HPDE6-E6E7 (cell line): Measurements from ENCODE around the gene RING1.
"Not testable (repeated sequence)": the region's sequence is repeated elsewhere in the genome, so short reads cannot be mapped to it uniquely, and the experiment has no call there.

Experiments
- DNase-seq: peaks from one replicate; pipeline ENCODE4 v3.0.0; 2011; ENCODE audit warnings: missing footprints; ENCODE audit errors: extremely low spot score

Gene RING1

DNA sequence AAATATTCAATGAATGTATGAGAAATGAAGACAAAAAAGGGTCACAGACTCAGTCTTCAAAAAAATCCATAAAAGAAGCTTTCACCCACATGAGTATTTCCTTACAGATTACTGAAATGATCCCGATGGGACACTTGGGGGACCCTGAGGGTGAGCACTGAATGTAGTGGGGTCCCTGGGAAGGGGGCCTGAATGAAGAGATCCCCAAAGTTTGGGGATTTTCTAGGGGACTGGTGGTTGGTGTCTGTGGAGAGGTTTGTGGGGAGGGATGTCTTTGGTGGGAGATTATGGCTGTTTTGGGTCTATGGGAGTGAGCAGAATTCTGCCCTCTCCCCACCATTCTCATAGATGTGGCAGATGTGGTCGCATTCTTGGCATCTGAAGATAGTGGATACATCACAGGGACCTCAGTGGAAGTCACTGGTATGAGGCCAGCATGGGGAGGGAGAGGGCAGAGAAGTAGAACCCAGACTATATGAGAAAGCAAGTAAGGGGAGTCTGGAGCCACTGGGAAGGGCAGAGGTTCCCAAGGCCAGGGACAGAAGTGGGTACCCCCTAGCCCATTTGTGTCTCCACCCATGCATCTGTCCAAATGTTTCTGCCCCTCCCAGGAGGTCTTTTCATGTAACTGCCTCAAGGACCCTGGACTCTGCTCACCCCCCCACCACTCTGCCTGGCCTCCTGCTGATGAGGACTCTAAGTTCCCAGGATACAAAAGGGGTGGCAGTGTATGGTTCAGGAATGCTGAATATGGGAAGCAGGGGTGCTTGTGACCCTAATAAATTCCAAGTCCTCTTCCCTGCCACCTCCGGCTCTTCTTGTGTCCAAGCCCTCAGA, 2.1 kb upstream of the RING1 start:
- DNase-seq = no peak

DNA sequence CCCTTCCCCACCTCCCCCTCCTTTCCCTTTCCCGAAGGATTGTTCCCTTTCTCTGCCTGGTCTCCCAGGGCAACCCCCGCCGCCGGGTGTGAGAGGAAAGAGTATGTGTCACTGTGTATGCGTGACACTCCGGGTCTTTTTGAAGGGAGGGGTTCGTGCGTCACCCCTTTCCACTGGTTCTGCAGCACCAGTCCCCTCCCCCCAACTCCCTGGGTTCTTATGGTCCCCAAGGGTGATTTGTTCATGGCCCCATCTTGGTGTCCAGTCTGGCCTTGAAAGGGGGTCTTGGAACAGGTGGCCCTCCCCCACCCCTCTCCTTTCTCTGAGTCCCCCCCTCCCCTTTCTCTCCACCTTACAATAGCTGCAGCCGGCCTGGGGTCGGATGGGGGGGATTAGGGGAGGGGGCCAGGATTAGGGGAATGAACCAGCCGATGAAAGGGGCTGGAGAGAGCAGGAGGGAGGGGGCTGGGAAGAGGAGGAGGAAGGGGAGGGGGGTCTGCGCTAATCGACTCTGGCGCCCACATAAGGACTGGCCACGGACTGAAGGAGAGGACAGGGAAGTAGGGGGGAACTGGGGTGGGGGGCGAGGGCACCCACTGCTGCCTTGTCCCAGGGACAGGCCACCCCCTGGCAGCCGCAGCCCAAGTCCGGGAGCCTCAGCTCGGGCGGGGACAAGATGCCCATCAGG, 1.3 kb upstream of the RING1 start:
- DNase-seq = no peak

DNA sequence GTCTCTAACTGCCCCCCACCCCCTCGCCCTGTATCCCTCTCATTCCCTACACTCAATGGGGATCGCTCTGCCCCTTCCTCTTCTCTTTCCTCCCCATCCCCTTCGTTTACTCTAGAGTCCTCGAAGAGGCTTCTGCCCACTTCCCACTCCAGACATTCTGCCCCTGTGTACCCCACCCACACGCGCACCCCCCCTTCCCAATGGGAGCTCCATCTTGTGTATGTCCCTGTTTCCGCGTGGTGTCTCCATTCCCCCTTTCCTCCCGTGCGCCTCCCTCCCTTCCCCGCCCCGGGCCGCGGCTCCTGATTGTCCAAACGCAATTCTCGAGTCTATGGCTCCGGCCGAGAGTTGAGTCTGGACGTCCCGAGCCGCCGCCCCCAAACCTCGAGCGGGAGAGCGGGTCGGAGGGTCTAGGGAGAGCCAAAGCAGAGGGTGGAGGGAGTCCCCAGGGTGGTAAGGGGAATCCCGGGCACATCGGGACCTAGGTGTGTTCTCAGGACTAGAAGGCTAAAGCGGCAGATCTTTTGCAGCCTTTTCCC, 679 bp upstream of the RING1 start:
- DNase-seq = no peak

DNA sequence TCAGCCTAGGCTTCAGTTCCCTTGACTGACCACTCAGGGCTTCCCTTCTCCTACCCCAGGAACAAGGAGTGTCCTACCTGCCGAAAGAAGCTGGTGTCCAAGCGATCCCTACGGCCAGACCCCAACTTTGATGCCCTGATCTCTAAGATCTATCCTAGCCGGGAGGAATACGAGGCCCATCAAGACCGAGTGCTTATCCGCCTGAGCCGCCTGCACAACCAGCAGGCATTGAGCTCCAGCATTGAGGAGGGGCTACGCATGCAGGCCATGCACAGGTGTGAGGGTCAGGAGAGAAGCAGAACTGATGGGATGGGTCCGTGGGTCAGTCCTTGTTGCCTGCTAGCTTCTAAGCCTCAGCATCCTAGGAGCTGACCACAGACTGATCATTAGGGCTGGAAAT, 1.6 kb downstream of the RING1 start:
- DNase-seq = no peak

DNA sequence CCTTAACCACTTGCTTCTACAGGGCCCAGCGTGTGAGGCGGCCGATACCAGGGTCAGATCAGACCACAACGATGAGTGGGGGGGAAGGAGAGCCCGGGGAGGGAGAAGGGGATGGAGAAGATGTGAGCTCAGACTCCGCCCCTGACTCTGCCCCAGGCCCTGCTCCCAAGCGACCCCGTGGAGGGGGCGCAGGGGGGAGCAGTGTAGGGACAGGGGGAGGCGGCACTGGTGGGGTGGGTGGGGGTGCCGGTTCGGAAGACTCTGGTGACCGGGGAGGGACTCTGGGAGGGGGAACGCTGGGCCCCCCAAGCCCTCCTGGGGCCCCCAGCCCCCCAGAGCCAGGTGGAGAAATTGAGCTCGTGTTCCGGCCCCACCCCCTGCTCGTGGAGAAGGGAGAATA, 2.8 kb downstream of the RING1 start:
- no peak for DNase-seq

DNA sequence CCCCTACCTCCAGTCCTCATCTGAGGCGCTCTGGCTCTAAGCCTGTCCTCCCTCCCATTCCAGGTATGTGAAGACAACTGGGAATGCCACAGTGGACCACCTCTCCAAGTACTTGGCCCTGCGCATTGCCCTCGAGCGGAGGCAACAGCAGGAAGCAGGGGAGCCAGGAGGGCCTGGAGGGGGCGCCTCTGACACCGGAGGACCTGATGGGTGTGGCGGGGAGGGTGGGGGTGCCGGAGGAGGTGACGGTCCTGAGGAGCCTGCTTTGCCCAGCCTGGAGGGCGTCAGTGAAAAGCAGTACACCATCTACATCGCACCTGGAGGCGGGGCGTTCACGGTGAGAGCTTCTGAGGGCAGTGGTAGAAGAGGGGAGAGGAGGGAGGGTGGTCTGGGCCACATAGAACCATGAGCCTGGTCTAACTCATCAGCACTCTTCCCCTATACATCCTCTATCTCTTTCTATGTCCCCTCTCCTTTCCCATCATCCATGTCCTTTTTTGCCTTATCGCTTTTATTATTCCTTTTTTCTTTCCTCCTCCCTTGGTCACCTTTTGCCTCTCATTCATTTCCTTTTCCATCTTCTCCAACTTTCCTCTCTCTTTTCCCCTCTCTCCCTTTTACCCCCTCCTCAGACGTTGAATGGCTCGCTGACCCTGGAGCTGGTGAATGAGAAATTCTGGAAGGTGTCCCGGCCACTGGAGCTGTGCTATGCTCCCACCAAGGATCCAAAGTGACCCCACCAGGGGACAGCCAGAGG, 3.5 kb downstream of the RING1 start:
- no peak for DNase-seq

DNA sequence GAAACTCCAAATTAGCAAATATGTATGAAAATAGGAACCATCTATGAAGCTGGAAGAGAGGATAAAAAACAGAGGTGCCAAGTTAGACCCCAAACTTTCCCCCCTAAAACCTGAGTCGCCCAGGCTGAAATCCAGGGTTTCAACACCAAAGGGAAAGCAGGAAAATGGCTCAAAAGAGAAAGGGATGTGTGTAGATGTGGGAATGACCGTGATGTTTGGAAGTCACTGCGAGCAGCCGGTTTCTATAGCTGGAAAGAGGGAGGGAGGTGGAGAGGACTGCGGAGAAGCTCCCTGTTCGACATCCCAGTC, 4.5 kb downstream of the RING1 start:
- no peak for DNase-seq

DNA sequence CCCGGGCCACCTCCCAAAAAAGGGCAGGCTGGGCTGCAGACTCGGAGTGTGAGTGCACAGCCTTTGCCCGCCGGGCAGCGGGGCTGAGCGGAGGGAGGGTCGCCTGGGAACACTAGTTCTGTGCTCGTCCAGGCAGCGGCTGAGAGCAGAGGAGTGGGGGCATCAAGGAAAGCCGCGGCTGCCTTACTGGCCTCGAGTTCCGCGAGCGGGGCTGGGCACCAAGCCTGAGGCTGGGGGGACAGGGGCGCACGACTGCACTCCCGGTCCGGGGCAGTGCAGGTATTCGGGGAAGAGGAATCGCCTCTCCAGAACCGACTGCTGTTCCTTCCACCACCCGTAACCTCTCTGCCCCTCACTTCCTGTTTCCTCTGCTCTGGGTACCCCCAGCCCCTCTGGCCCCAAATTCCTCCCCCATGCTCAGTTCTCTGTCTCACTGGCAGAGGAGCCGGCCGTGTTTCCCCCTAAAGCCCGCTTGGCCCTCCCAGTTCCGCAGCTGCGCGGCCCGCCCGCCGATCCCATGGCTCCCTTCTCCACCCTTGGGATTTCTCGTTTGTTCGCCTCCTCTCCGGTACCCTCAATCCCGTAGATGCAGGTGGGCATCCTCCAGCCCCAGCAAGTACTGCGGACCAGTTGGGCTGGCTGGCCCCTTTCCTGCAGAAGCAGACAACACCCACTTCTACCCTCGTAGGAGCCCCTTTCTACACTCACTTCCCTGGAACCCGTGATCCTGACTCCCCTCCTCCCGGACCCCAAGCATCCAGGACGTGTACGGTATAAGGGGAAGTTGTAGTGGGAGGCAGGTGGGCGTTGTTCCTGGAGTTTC, 5.1 kb downstream of the RING1 start:
- DNase-seq = peak; percentile 38

DNA sequence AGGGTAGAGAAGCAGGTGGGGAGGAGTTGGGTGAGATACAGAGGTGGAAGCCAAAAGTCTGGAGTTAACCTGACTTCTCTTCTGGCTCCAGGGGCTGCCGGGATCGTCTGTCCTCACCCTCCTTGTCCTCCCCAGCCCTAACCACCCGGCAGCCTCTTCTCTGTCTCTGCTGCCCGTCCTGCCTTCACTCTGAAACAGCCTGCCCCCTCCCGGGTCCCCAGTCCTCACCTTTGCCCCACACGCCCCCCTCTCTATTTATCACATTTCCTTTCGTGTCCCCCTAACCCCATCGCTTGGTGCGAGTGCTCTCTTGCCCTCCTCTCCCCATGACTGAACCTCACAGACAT, 5.7 kb downstream of the RING1 start:
- DNase-seq = no peak

DNA sequence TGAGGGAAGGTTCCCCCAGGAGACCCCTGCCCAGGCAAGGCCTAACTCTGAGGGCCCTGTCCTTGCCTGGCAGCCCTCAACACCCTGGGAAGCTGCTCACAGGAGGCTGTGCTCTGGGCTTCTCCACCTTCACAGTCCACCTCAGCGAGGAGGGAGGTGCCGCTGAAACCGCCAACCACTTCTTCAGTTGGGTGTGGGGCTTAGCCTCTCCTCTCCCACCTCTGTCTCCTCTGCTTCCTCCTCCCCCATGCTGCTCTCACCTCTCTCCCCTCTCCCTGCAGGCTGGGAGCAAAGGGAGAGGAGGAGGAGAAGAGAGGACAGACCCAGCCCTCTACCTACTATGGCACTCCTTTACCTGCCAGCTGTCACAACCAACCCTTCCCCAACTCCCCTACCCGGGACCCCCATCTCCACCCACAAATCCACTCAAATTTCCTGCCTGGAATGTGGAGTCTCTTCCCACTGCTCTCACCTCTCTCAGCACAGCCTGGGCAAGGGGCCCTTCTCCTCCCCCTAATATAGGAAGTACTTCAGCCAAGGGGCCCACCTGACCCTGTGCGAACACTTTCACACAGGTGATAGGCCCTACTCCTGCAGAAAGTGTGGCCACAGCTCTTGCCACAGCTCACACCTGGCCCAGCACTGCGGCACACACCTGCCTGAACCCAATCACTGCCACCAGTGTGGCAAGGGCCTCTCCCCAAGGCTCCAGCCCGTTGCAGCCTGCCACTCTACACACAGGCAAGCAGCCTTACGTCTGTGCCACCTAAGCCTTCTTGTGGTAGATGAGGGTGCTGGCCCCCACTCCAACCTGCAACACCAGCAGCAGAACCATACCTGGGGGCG, 7.2 kb downstream of the RING1 start:
- DNase-seq = no peak

DNA sequence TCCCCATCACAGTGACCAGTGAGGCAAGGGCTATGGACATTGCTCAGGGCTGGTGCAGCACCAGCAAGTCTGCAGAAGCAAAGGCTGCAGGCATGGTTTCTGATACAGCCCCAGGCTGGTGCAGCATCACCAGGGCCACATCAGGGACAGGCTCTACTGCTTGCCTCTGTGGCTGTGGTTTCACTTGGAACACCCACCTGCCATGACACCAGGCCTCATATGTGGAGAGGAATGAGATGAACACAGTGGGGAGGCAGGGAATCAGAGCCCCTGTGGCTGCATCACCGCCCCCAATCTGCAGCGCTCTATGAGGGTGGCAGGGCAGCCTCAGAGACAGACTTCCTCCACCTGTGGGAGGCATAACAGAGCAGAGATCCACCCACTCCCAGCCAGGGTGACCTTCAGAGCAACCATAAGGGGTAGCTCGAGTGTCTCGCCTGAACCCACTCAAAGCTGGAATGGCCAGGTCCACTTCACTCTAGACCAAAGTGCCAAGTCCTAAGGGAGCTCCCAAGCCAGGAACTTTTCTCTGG, 7.9 kb downstream of the RING1 start:
- no peak for DNase-seq

DNA sequence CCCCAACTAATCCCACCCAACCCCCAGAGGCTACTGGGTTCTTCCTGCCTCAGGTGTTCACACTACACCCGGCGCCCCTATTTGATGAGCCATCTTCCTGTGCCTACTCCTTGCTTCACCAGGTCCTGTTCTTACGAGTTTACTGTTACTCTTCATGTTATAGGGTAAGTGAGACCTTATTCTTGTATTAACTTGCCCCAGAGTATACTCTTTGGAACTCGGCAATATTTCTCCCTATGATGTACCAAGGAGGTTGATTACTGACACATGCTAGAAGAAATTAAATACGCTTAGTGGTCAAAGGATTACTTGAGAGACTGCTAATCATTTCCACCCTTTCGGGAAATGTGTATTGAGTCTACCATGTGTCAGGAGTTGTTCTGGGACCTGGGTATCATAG, 8.9 kb downstream of the RING1 start:
- DNase-seq = peak; percentile 38

DNA sequence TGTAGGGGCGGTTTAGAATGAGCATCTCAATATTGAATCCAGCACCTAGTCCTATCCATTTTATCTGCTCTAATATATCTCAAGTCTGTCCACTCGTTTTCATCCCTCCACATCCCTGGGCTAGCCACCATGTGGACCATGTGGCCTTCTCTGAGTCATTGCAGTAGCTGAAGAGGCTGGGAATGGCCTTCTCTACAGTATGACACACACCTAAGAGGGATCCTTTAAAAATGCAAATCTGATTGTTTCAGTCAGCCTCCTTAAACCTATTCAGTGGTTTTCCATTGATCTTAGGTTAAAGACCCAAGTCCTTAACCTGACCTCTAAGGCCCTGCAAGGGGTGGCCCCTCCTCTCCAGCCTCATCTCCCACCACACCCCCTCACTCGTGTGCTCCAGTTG, 9.4 kb downstream of the RING1 start:
- DNase-seq = no peak

DNA sequence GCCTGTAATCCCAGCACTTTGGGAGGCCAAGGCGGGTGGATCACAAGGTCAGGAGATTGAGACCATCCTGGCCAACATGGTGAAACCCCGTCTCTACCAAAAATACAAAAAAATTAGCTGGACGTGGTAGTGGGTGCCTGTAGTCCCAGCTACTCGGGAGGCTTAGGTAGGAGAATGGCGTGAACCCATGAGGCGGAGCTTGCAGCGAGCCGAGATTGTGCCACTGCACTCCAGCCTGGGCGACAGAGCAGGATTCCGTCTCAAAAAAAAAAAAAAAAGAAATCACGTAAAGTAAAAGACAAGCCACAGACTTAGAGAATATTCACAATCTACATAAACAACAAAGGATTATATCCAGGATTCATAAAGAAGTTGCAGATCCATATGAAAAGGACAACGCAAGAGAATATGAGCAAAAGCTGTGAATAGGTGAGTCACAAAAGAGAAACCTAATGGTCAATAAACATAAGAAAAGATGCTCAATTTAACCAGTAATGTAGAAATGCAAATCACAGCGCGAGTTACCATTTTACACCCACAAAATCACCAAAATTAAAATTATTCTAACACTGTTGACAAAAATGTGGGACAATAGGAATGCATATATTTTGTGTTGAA, 18.3 kb downstream of the RING1 start:
- DNase-seq = not testable (repeated sequence)

DNA sequence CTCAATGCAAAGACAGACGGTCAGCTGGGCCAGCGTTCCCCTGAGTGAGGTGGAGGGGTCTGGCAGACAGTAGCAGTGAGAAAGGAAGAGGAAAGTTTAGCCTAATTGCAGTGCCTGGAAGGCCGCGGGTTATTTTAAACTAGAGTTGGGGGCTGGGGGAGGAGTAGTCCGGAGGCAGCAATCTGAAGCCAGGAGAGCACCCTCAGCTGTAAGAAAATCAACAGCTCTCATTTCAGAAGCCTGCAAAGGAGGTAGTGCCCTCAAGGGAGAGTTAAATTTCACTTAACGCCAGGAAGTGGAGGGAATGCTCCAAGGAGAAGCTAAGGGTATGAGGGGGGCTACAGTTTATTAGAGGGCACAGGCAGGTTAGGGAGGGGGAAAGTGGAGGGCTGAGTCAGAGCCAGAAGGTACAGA, 26.9 kb downstream of the RING1 start:
- no peak for DNase-seq

DNA sequence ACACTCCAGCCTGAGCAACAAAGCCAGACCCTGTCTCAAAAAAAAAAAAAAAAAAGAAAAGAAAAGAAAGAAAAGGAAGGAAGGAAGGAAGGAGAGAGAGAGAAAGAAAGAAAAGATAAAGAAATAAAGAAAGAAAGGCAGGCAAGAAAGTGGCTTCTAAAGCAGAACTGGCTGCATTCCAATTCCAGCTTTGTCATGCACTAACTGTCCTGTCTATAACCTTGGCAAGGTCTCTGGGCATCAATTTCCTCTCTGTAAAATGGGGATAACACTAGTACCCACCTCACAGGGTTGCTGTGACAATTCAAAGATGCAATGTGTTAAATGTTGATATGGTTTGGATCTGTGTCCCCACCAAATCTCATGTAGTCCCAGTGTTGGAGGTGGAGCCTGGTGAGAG, 28.0 kb downstream of the RING1 start:
- DNase-seq = no peak

DNA sequence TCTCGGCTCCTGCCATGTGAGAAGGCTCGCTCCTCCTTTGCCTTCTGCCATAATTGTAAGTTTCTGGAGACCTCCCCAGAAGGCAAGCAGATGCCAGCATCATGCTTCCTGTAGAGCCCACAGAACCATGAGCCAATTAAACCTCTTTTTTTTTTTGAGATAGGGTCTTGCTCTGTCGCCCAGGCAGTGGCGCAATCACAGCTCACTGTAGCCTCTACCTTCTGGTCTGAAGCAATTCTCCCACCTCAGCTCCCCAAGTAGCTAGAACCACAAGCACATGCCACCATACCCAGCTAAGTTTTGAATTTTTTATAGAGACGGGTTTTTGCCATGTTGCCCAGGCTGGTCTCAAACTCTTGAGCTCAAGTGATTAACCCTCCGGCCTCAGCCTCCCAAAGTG, 28.6 kb downstream of the RING1 start:
- DNase-seq = no peak

DNA sequence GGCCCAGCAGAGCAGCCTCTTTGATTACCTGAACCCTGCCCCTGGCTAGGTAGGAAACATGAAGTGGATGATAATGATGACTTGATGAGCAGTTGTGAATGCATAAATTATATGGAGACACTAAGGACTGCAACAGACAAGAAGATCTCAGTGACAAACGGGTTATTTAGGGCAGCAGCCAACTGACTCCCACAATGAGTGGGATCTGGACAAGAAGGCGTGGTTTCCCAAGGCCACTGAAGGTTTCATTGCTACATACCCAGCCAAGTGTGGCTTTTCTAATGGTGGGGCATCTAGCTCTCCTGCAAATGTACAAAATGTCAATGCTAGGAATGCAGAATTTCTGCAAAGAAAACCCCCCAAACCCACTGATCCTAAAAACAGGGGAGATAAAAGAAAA, 29.4 kb downstream of the RING1 start:
- no peak for DNase-seq

DNA sequence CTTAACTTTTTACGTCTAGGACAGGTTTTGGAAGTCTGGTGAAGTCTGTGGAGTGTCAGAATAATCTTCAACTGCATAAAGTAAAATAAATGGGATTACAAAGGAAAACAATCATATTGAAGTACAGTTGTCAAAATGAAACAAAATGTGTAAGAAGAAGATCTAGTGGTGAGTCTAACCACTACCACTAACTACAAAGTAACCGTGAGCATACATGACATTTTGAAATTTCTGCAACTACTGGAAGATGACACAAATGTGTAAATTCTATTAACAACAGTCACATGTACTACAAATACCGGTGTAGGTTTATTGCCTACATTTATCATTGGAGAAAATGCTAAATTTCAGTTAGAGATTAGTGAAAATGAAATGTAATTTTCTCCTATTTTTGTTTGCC, 33.7 kb downstream of the RING1 start:
- DNase-seq = no peak

DNA sequence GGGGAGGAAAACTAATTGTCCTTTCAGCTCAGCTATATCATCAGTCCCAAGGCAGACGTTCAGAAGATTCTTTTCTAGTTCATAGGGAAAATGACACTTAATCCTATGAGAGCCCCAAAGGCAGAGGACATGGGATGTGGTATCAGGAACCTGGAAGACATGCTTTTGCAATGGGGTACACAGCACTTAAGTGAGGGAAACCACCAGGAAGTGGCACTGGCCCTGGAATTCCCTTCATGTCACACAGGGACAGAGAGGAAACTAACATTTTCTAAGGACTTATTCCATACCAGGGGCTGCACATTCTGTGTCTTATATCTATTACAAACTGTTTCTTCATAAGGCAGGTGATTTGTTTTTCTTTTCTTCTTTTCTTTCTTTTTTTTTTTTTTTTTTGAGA, 35.2 kb downstream of the RING1 start:
- DNase-seq = no peak
